ENCODE measurements around the gene F8. TPM values are rescaled to one million over a fixed set of nuclear protein-coding genes. Genes with fewer than 3 reads are reported as not detected.

The F8 gene
- total RNA-seq, 1 experiment from 2014 or later, result 2.6 TPM

GRCh38 chrX:154795016-154795415 is 227.5 kb downstream of the F8 start:
- POLR2A ChIA-PET, result no interaction called here

GRCh38 chrX:154793084-154793795 is 229.3 kb downstream of the F8 start:
- peaks cover 10 to 20% of the 10 kb centered on the region in 2 experiments for H3K4me1 ChIP-seq (ENCODE audit: control insufficient read depth in 1 of 2, insufficient read depth in 2 of 2, low read length in 2 of 2)
- ATAC-seq, result no peak

More at GRCh38 chrX:154795016-154795415, 227.5 kb downstream of the F8 start:
- Histone ChIP-seq H3K9ac (ENCODE audit: low read length) (no peak overlapping the region), H3K4me1 (ENCODE audit: control insufficient read depth in 1 of 2, insufficient read depth in 2 of 2, low read length in 2 of 2) (peaks cover 27 to 38% of the 10 kb centered on the region in 2 experiments), H3K27ac (ENCODE audit: low read depth, low read length) (no peak overlapping the region), H3K9me2 (ENCODE audit: insufficient read depth) (no peaks in the 10 kb centered on the region), H3K4me2 (ENCODE audit: low read length) (no peak overlapping the region), H3K36me3 (ENCODE audit: control insufficient read depth in 1 of 2, insufficient read depth in 2 of 2, low read length in 2 of 2) (no peaks in the 10 kb centered on the region), H3K79me2 (ENCODE audit: insufficient read depth, low read length) (no peaks in the 10 kb centered on the region), H3K4me3 (replicated peaks in 1 of 2; ENCODE audit: low read depth in 1 of 2, low read length in 2 of 2) (no peak overlapping the region), H4K20me1 (ENCODE audit: insufficient read depth) (no peaks in the 10 kb centered on the region), H3K9me3 (ENCODE audit: control insufficient read depth in 1 of 2, insufficient read depth in 1 of 2, low read depth in 1 of 2, low read length in 2 of 2) (no peaks in the 10 kb centered on the region), H3K27me3 (ENCODE audit: insufficient read depth, low read length) (no peaks in the 10 kb centered on the region), H2AFZ (ENCODE audit: low read depth, low read length, poor library complexity, severe bottlenecking) (no peak overlapping the region)
- BruUV-seq (replicated peaks), result no TSS peak
- TF ChIP-seq ATF3 (IDR thresholded peaks at IDR 0.05) (no peak), RAD21 (IDR thresholded peaks at IDR 0.05; ENCODE audit: low read depth) (no peak), EZH2 (IDR thresholded peaks at IDR 0.05) (no peak), EGR1 (IDR thresholded peaks at IDR 0.05; ENCODE audit: low read depth) (no peak), ZNF274 (IDR thresholded peaks at IDR 0.05; ENCODE audit: low read depth, low read length) (no peak), SRF (IDR thresholded peaks at IDR 0.05; ENCODE audit: low read depth) (no peak), FOSL1 (IDR thresholded peaks at IDR 0.05; ENCODE audit: low read depth) (no peak)
- intact Hi-C loops (cut with micrococcal nuclease), result no loop called here
- no peak for DNase-seq (ENCODE audit: low read depth, low spot score)
- CTCF ChIA-PET, result no interaction called here
- ATAC-seq, result no peak
- RAD21 ChIA-PET (ENCODE audit: low non-redundant PET in 1 of 2, low total read pairs in 2 of 2, uncharacterized antibody in 2 of 2, unreplicated experiment in 2 of 2), result no interaction called here

More at GRCh38 chrX:154793084-154793795, 229.3 kb downstream of the F8 start:
- H3K79me2 ChIP-seq (ENCODE audit: insufficient read depth, low read length), result no peaks in the 10 kb centered on the region
- TF ChIP-seq ZFX (IDR thresholded peaks at IDR 0.05) (no peak), EZH2 (IDR thresholded peaks at IDR 0.05) (no peak), CBX3 (IDR thresholded peaks at IDR 0.05; ENCODE audit: low read depth) (no peak), SRF (IDR thresholded peaks at IDR 0.05; ENCODE audit: low read depth) (no peak)
- RAD21 ChIA-PET (ENCODE audit: low non-redundant PET in 1 of 2, low total read pairs in 2 of 2, uncharacterized antibody in 2 of 2, unreplicated experiment in 2 of 2), result no interaction called here
- BruUV-seq (replicated peaks), result no TSS peak
- POLR2A ChIA-PET, result no interaction called here
- no peaks in the 10 kb centered on the region for H3K9me2 ChIP-seq (ENCODE audit: insufficient read depth)
- CTCF ChIA-PET, result no interaction called here
- no peak overlapping the region for H3K9ac ChIP-seq (ENCODE audit: low read length)
- intact Hi-C loops (cut with micrococcal nuclease), result no loop called here
- no peak overlapping the region for H3K4me2 ChIP-seq (ENCODE audit: low read length)
- no peak for DNase-seq (ENCODE audit: low read depth, low spot score)
- H4K20me1 ChIP-seq (ENCODE audit: insufficient read depth), result no peaks in the 10 kb centered on the region
- no peak overlapping the region for H2AFZ ChIP-seq (ENCODE audit: low read depth, low read length, poor library complexity, severe bottlenecking)
- no peaks in the 10 kb centered on the region for H3K27me3 ChIP-seq (ENCODE audit: insufficient read depth, low read length)
- H3K27ac ChIP-seq (ENCODE audit: low read depth, low read length), result no peak overlapping the region
- H3K36me3 ChIP-seq (ENCODE audit: control insufficient read depth in 1 of 2, insufficient read depth in 2 of 2, low read length in 2 of 2), result no peaks in the 10 kb centered on the region
- H3K4me3 ChIP-seq (replicated peaks in 1 of 2; ENCODE audit: low read depth in 1 of 2, low read length in 2 of 2), result no peak overlapping the region
- no peaks in the 10 kb centered on the region for H3K9me3 ChIP-seq (ENCODE audit: control insufficient read depth in 1 of 2, insufficient read depth in 1 of 2, low read depth in 1 of 2, low read length in 2 of 2)
